HUES48 (cell line): Measurements from ENCODE around the gene TMEM272.

ENCODE experiments used
- H3K27ac ChIP-seq: one replicate; pipeline ENCODE4 v1.7.0; 2013; ENCODE audit warnings: low read depth, low read length, inconsistent platforms
- H3K27me3 ChIP-seq: 2 replicates; pipeline ENCODE4 v1.6.1; 2013; ENCODE audit warnings: mild to moderate bottlenecking, low read length; ENCODE audit not compliant: control insufficient read depth, insufficient read depth
- H3K36me3 ChIP-seq: 2 replicates; pipeline ENCODE4 v1.6.1; 2013; ENCODE audit warnings: low read length; ENCODE audit not compliant: control insufficient read depth, insufficient read depth
- H3K4me1 ChIP-seq: 2 replicates; pipeline ENCODE4 v1.6.1; 2013; ENCODE audit warnings: mild to moderate bottlenecking, low read length; ENCODE audit not compliant: control insufficient read depth, insufficient read depth
- H3K4me3 ChIP-seq: 2 replicates; pipeline ENCODE4 v1.5.1; 2013; ENCODE audit warnings: mild to moderate bottlenecking, low read depth, low read length
- H3K9ac ChIP-seq: 2 replicates; pipeline ENCODE4 v1.6.1; 2013; ENCODE audit warnings: mild to moderate bottlenecking, low read depth, low read length, moderate library complexity
- H3K9me3 ChIP-seq: 2 replicates; pipeline ENCODE4 v1.6.1; 2013; ENCODE audit warnings: low read length; ENCODE audit not compliant: control insufficient read depth, insufficient read depth

Gene TMEM272

GRCh38 chr13:51849145-51850101 lies 4.4 kb upstream of the TMEM272 start:
- Histone ChIP-seq H3K27ac (no peak overlapping the region), H3K4me1 (no peaks in the 10 kb centered on the region), H3K4me3 (no peak overlapping the region), H3K27me3 (no peaks in the 10 kb centered on the region; the same call in 1 of the 2 replicates), H3K9me3 (peaks cover 9% of the 10 kb centered on the region; the same call in 1 of the 2 replicates), H3K9ac (no peak overlapping the region), H3K36me3 (no peaks in the 10 kb centered on the region)

GRCh38 chr13:51848674-51849073 lies 3.7 kb upstream of the TMEM272 start:
- peaks cover 9% of the 10 kb centered on the region; the same call in 1 of the 2 replicates for H3K9me3 ChIP-seq
- H3K27ac ChIP-seq, result no peak overlapping the region
- no peaks in the 10 kb centered on the region for H3K27me3 ChIP-seq
- H3K4me3 ChIP-seq, result no peak overlapping the region
- no peaks in the 10 kb centered on the region for H3K36me3 ChIP-seq
- no peaks in the 10 kb centered on the region for H3K4me1 ChIP-seq
- H3K9ac ChIP-seq, result no peak overlapping the region

DNA sequence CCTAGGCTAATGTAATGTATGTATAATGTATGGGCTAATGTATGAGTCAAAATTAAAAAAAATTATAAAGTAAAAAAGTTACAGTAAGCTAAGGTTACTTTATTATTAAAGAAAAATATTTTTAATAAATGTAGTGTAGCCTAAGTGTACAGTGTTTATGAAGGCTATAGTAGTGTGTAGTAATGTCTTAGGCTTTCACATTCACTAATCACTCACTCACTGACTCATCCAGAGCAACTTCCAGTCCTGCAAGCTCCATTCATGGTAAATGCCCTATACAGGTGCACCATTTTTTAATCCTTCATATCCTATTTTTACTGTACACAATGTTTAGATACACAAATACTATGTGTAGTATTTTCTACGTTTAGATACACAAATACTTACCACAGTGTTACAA lies 1.8 kb upstream of the TMEM272 start:
- H3K36me3 ChIP-seq, result no peaks in the 10 kb centered on the region
- no peak overlapping the region for H3K4me3 ChIP-seq
- no peaks in the 10 kb centered on the region for H3K4me1 ChIP-seq
- H3K27ac ChIP-seq, result no peak overlapping the region
- no peaks in the 10 kb centered on the region for H3K27me3 ChIP-seq
- no peak overlapping the region for H3K9ac ChIP-seq
- peaks cover 9% of the 10 kb centered on the region; the same call in 1 of the 2 replicates for H3K9me3 ChIP-seq

DNA sequence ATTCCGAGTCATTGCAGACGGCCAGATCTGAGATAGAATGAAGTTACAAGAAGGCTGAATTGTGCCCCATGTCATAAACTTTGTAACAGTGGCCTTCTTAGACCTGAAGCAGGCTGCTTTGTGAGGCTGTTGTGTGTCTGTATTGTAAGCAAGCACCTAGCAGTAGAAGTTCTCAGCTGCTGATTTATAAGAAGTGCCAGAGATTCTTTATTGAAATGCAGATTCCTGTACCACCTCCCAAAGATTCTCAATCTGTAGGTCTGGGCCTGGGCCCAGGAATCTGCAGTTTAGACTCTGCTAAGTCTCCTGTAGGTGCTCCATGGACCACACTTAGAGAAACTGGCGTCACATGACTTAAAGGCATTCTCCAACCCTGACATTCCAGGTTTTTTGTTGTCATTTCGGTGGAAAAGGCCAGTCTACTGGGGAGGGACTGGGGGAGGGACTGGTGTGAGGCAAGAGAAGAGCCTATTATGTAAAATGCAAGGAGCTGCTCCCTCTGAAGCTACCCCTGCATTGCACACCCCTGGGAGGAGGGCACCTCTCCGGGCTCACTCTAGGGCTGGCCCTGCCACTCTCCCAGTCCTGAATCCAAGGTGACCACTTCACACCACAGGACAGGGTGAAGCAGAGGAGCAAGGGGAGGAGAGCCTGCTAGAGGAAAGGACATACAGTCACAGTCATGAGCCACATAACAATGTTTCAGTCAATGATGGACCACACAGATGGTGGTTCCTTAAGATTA lies 769 bp upstream of the TMEM272 start:
- Histone ChIP-seq H3K27me3 (no peaks in the 10 kb centered on the region), H3K4me1 (no peaks in the 10 kb centered on the region), H3K9me3 (peaks cover 9% of the 10 kb centered on the region; the same call in 1 of the 2 replicates), H3K9ac (no peak overlapping the region), H3K27ac (no peak overlapping the region), H3K4me3 (no peak overlapping the region), H3K36me3 (no peaks in the 10 kb centered on the region)

GRCh38 chr13:51843529-51843928 lies 1.4 kb downstream of the TMEM272 start:
- no peak overlapping the region for H3K27ac ChIP-seq
- peaks cover 9% of the 10 kb centered on the region; the same call in 1 of the 2 replicates for H3K9me3 ChIP-seq
- H3K4me3 ChIP-seq, result no peak overlapping the region
- no peak overlapping the region for H3K9ac ChIP-seq
- no peaks in the 10 kb centered on the region for H3K27me3 ChIP-seq
- H3K4me1 ChIP-seq, result no peaks in the 10 kb centered on the region
- no peaks in the 10 kb centered on the region for H3K36me3 ChIP-seq

GRCh38 chr13:51841732-51842131 lies 3.2 kb downstream of the TMEM272 start:
- H3K4me1 ChIP-seq, result no peaks in the 10 kb centered on the region
- no peak overlapping the region for H3K4me3 ChIP-seq
- H3K27ac ChIP-seq, result no peak overlapping the region
- H3K9me3 ChIP-seq, result peaks cover 2% of the 10 kb centered on the region; the same call in 1 of the 2 replicates
- no peak overlapping the region for H3K9ac ChIP-seq
- no peaks in the 10 kb centered on the region for H3K36me3 ChIP-seq
- H3K27me3 ChIP-seq, result no peaks in the 10 kb centered on the region

- Histone ChIP-seq H3K27ac (no peak overlapping the region), H3K27me3 (no peaks in the 10 kb centered on the region), H3K9me3 (no peaks in the 10 kb centered on the region), H3K9ac (no peak overlapping the region), H3K36me3 (no peaks in the 10 kb centered on the region), H3K4me3 (no peak overlapping the region), H3K4me1 (no peaks in the 10 kb centered on the region)
Measured at GRCh38 chr13:51840917-51841316, 4.1 kb downstream of the TMEM272 start.

DNA sequence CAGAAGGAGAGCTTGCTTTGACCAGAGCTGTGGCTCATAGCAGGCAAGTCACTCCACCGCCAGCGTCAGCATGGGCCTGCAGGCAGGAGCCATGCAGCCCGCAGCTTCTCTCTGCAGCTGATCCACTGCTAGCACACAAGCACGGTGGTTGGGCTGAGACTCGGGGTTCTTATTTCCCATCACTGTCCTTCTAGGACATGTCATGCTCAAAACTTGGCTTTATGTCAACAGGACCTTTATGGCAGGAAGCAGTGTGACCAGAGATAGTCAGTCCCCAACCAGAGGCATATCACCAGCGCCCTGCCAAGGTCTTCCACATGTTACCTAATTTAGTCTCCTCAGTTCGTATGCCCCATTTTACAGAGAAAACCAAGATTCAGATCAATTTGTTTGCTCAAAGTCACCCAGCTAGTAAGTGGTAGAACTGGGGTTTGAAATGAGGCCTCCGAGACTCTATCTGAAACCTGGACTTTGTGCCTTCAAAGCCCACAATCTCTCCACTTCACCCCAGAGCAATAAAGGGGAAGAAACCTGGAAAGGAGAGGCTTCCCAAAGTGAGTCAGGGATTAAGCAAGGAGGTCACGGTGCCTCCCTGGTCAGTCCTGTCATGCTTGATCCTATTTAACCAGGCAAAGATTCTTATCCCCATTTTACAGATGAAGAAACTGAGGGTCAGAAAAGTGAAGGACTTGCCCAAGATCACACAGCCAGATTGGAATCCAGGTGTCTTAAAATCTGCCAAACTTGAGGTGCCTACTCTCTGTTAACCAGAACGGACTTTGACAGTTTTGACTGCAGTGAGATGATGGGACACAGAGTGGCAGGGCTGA lies 5.1 kb downstream of the TMEM272 start:
- H3K9ac ChIP-seq, result no peak overlapping the region
- H3K27me3 ChIP-seq, result no peaks in the 10 kb centered on the region
- H3K9me3 ChIP-seq, result no peaks in the 10 kb centered on the region
- H3K4me3 ChIP-seq, result no peak overlapping the region
- H3K27ac ChIP-seq, result no peak overlapping the region
- H3K4me1 ChIP-seq, result no peaks in the 10 kb centered on the region
- H3K36me3 ChIP-seq, result no peaks in the 10 kb centered on the region

DNA sequence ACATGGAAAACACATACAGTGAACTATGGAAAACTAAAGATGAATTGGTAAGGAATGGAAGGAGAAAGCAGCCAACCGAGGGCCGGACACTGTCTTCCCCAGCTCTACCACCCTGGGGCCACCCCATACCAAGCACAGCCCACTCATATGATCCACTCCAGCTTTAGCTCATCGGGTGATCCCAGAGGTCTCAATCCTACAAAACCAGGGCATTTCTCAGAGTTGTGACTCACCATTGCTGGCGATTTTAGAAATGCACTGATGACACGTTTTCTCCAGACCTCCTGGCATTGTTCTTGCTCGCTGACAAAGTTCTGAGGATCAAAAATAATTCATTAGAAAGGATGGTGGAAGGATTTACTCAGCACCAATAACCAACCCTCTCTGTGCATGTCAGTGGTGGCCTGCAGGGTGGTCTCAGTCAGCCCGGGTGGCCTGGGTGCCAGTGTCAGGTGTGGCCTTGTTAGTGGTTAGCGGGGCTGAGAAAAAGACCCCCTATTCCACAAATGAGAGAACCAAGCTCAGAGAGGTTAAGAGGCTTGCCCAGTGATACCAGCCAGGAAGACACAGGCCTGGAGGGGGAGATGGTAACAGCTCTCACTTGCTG lies 6.6 kb downstream of the TMEM272 start:
- Histone ChIP-seq H3K9me3 (no peaks in the 10 kb centered on the region), H3K4me3 (no peak overlapping the region), H3K9ac (no peak overlapping the region), H3K4me1 (no peaks in the 10 kb centered on the region), H3K27ac (no peak overlapping the region), H3K36me3 (no peaks in the 10 kb centered on the region), H3K27me3 (no peaks in the 10 kb centered on the region)

DNA sequence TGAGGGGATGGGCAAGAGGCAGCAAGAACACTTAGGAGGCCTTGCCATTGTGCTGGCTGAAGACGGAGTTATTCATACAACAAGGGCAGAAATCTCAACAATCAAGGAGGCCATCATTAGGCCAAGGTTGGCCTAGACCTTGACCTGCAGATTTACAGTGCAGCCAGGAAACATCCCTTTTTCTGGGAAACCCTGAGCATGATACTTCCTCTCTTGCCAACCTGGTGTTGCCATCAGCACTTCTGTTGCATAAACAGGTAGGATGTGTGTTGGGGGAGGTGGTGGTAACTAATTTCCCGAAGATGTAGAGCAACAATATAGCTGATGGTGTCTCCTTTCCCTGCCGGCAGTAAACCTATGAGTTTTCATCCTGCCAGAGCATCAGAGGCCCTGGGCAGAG lies 8.0 kb downstream of the TMEM272 start:
- H3K9ac ChIP-seq, result no peak overlapping the region

More for the DNA sequence above, 8.0 kb downstream of the TMEM272 start:
- no peak overlapping the region for H3K27ac ChIP-seq
- no peak overlapping the region for H3K4me3 ChIP-seq
- H3K9me3 ChIP-seq, result no peaks in the 10 kb centered on the region
- no peaks in the 10 kb centered on the region for H3K4me1 ChIP-seq
- no peaks in the 10 kb centered on the region for H3K27me3 ChIP-seq
- no peaks in the 10 kb centered on the region for H3K36me3 ChIP-seq
